OCI-LY7 (cell line): ENCODE measurements around the gene CTNNBL1. TPM values are rescaled to one million over a fixed set of nuclear protein-coding genes. Genes with fewer than 3 reads are reported as not detected.

Experiments used
- BruUV-seq: library from RNA; stranded (reverse); fragments of 400-500 nt; replicated peaks from 2 replicates; lab custom pipeline; 2021; lab: Mats Ljungman, UMichigan
- CTCF ChIA-PET: fragments of 300-600 bp; sonication (Branson Sonifier 250); formaldehyde crosslinking; loops from one replicate; lab custom pipeline; 2022; ENCODE audit warnings: antibody characterized with exemption; ENCODE audit not compliant: unreplicated experiment; lab: Charles Lee
- POLR2A ChIA-PET: fragments of 300-600 bp; sonication (Branson Sonifier 250); formaldehyde crosslinking; loops from one replicate; lab custom pipeline; 2022; ENCODE audit warnings: antibody characterized with exemption; lab: Charles Lee
- DNase-seq: peaks from one replicate; pipeline ENCODE4 v3.0.0-alpha.2; 2015; ENCODE audit warnings: low spot score
- H2AFZ ChIP-seq: fragments of 200-600 bp; sonication (generic), shearing (Covaris generic); 2 replicates; pipeline ENCODE4 v1.6.1; 2014; ENCODE audit warnings: mild to moderate bottlenecking, antibody characterized with exemption, low read length, moderate library complexity
- H3K27ac ChIP-seq: fragments of 200-600 bp; sonication (generic); 2 replicates; pipeline ENCODE4 v1.5.1; 2014; ENCODE audit warnings: mixed run types, low read depth, mild to moderate bottlenecking, moderate library complexity, low read length, inconsistent platforms; ENCODE audit not compliant: poor library complexity, severe bottlenecking
- H3K36me3 ChIP-seq: fragments of 200-600 bp; sonication (generic); 2 replicates; pipeline ENCODE4 v1.6.1; 2014; ENCODE audit warnings: mild to moderate bottlenecking, antibody characterized with exemption, low read length, moderate library complexity, mixed read lengths; ENCODE audit not compliant: insufficient read depth
- H3K4me1 ChIP-seq: fragments of 200-600 bp; sonication (generic); 2 replicates; pipeline ENCODE4 v1.5.1; 2014; ENCODE audit warnings: mild to moderate bottlenecking, low read length; ENCODE audit not compliant: insufficient read depth, poor library complexity, severe bottlenecking
- H3K4me2 ChIP-seq: fragments of 200-600 bp; sonication (generic); 2 replicates; pipeline ENCODE4 v1.6.1; 2014; ENCODE audit warnings: mild to moderate bottlenecking, low read length
- H3K4me3 ChIP-seq: fragments of 200-600 bp; sonication (generic); 2 replicates; pipeline ENCODE4 v1.5.1; 2014; ENCODE audit warnings: mild to moderate bottlenecking, low read depth, low read length; ENCODE audit not compliant: poor library complexity, severe bottlenecking
- H3K79me2 ChIP-seq: fragments of 200-600 bp; sonication (generic); 2 replicates; pipeline ENCODE4 v1.6.1; 2016; ENCODE audit warnings: low read depth, mild to moderate bottlenecking, low read length, moderate library complexity, mixed read lengths; ENCODE audit not compliant: insufficient read depth
- H3K9me2 ChIP-seq: fragments of 200-600 bp; sonication (generic); 2 replicates; pipeline ENCODE4 v1.6.1; 2016; ENCODE audit warnings: mild to moderate bottlenecking, low read length, mixed read lengths; ENCODE audit not compliant: insufficient read depth
- H3K9me3 ChIP-seq: fragments of 200-600 bp; sonication (generic); 2 replicates; pipeline ENCODE4 v1.6.1; 2014; ENCODE audit warnings: mild to moderate bottlenecking, mixed run types, low read length, mixed read lengths
- H4K20me1 ChIP-seq: fragments of 200-600 bp; sonication (generic); 2 replicates; pipeline ENCODE4 v1.6.1; 2014; ENCODE audit warnings: mild to moderate bottlenecking, antibody characterized with exemption, low read length, moderate library complexity, mixed read lengths; ENCODE audit not compliant: insufficient read depth
- CTCF ChIP-seq: fragments of 200-600 bp; sonication (generic); conservative IDR thresholded peaks from 2 replicates; pipeline ENCODE4 v1.5.1; 2014; ENCODE audit warnings: mild to moderate bottlenecking, antibody characterized with exemption, low read length, moderate library complexity, mixed read lengths
- EZH2phosphoT487 ChIP-seq: fragments of 200-600 bp; sonication (generic); IDR thresholded peaks from 2 replicates; pipeline ENCODE4 v1.6.1; 2018; ENCODE audit warnings: low read depth, borderline replicate concordance, mild to moderate bottlenecking, mixed run types, antibody characterized with exemption, low read length, moderate library complexity, mixed read lengths
- intact Hi-C: fragments of 100-400 bp; cut with micrococcal nuclease; formaldehyde crosslinking; loops from one replicate; pipeline ENCODE4 v1.10.0; 2022; ENCODE audit not compliant: unreplicated experiment
- total RNA-seq, 2 experiments: library from RNA; depleted of rRNA in 1 of 2; stranded (reverse); fragments of >200 nt in 1 of 2; shearing (Covaris generic) in 1 of 2; gene quantifications; 2 replicates each; pipeline ENCODE4 v1.2.3, GENCODE V29; 2014 to 2022

The CTNNBL1 gene
- total RNA-seq, 2 experiments from 2014 or later, result 38.0 to 90.0 TPM

GRCh38 chr20:37864298-37864697, 170.5 kb downstream of the CTNNBL1 start:
- no peak overlapping the region for H3K27ac ChIP-seq
- H3K79me2 ChIP-seq, result no peaks in the 10 kb centered on the region
- ChIA-PET CTCF (interaction anchor here (0.6 kb wide), 1 partner anchor 678 kb away, joined by 4 read pairs; no protein-coding TSS in a partner anchor), POLR2A (interaction anchor here (0.7 to 1.6 kb wide), 2 partner anchors 11 to 132 kb away, joined by 4 to 5 read pairs; no protein-coding TSS in a partner anchor)
- H3K4me2 ChIP-seq, result no peak overlapping the region
- no TSS peak for BruUV-seq
- TF ChIP-seq EZH2phosphoT487, result no peak
- TF ChIP-seq CTCF, result no peak
- no peak overlapping the region for H3K4me3 ChIP-seq
- no peaks in the 10 kb centered on the region for H3K9me3 ChIP-seq
- no peaks in the 10 kb centered on the region for H3K4me1 ChIP-seq
- no peaks in the 10 kb centered on the region for H4K20me1 ChIP-seq
- H2AFZ ChIP-seq, result no peak overlapping the region
- intact Hi-C loops, result no loop called here
- H3K9me2 ChIP-seq, result no peaks in the 10 kb centered on the region
- peaks cover 33% of the 10 kb centered on the region for H3K36me3 ChIP-seq
- DNase-seq, result no peak

- H3K27ac ChIP-seq, result no peak overlapping the region
- H3K9me2 ChIP-seq, result no peaks in the 10 kb centered on the region
- H3K4me2 ChIP-seq, result no peak overlapping the region
- H3K79me2 ChIP-seq, result no peaks in the 10 kb centered on the region
- POLR2A ChIA-PET, result no interaction called here
- H3K9me3 ChIP-seq, result no peaks in the 10 kb centered on the region
- peaks cover 18% of the 10 kb centered on the region; the same call in 1 of the 2 replicates for H3K36me3 ChIP-seq
- CTCF ChIA-PET, result interaction anchor here (0.6 kb wide), 1 partner anchor 10 kb away, joined by 3 read pairs; no protein-coding TSS in a partner anchor
- no peak overlapping the region for H3K4me3 ChIP-seq
- no peak for DNase-seq
- no peak overlapping the region for H2AFZ ChIP-seq
- BruUV-seq, result no TSS peak
- H4K20me1 ChIP-seq, result no peaks in the 10 kb centered on the region
- intact Hi-C loops, result no loop called here
- TF ChIP-seq EZH2phosphoT487 (no peak), CTCF (no peak)
- no peaks in the 10 kb centered on the region for H3K4me1 ChIP-seq
These were observed 172.2 kb downstream of the CTNNBL1 start for GRCh38 chr20:37866051-37866450.
